GM23338 (cell line): ENCODE measurements around the gene ARHGAP42. TPM values are rescaled to one million over a fixed set of nuclear protein-coding genes. Genes with fewer than 3 reads are reported as not detected.

Experiments used
- ATAC-seq: fragments of 200-7000 bp; cut with Tn5 transposase; 3 replicates; pipeline ENCODE4 v1.9.1; 2020
- DNase-seq: peaks from one replicate; pipeline ENCODE4 v3.0.0-alpha.2; 2015; ENCODE audit warnings: low spot score
- H2AFZ ChIP-seq: fragments of 200-600 bp; sonication (generic); 2 replicates; pipeline ENCODE4 v1.8.0; 2016; ENCODE audit warnings: antibody characterized with exemption, mild to moderate bottlenecking, moderate library complexity
- H3F3A ChIP-seq: fragments of 200-600 bp; sonication (generic); replicated peaks from 2 replicates; pipeline ENCODE4 v1.8.0; 2017; ENCODE audit warnings: antibody characterized with exemption, mixed run types, low read depth
- H3K27ac ChIP-seq: fragments of 200-600 bp; sonication (generic); 2 replicates; pipeline ENCODE4 v1.6.1; 2016; ENCODE audit warnings: low read depth
- H3K27me3 ChIP-seq: fragments of 200-600 bp; sonication (generic); 2 replicates; pipeline ENCODE4 v1.8.0; 2016; ENCODE audit warnings: mild to moderate bottlenecking, mixed run types, moderate library complexity; ENCODE audit not compliant: insufficient read depth
- H3K36me3 ChIP-seq: fragments of 200-600 bp; sonication (generic); 2 replicates; pipeline ENCODE4 v1.8.0; 2016; ENCODE audit warnings: mild to moderate bottlenecking; ENCODE audit not compliant: insufficient read depth
- H3K4me1 ChIP-seq: fragments of 200-600 bp; sonication (generic); 2 replicates; pipeline ENCODE4 v1.8.0; 2016; ENCODE audit warnings: mild to moderate bottlenecking, moderate library complexity; ENCODE audit not compliant: insufficient read depth
- H3K4me2 ChIP-seq: fragments of 200-600 bp; sonication (generic); 2 replicates; pipeline ENCODE4 v1.7.1; 2017; ENCODE audit warnings: mixed run types
- H3K4me3 ChIP-seq: fragments of 200-600 bp; sonication (generic); 2 replicates; pipeline ENCODE4 v1.6.1; 2016; ENCODE audit warnings: mixed run types
- H3K79me2 ChIP-seq: fragments of 200-600 bp; sonication (generic); replicated peaks from 2 replicates; pipeline ENCODE4 v1.8.0; 2017; ENCODE audit warnings: mild to moderate bottlenecking; ENCODE audit not compliant: insufficient read depth
- H3K9me2 ChIP-seq: fragments of 200-600 bp; sonication (generic); 2 replicates; pipeline ENCODE4 v1.8.0; 2017; ENCODE audit not compliant: insufficient read depth
- H4K20me1 ChIP-seq: fragments of 200-600 bp; sonication (generic); replicated peaks from 2 replicates; pipeline ENCODE4 v1.8.0; 2017; ENCODE audit warnings: mild to moderate bottlenecking; ENCODE audit not compliant: insufficient read depth
- H3K27ac Mint-ChIP-seq: 2 replicates; pipeline ENCODE4 v1.8.0; 2020; ENCODE audit warnings: inconsistent platforms, mild to moderate bottlenecking, moderate library complexity, mixed read lengths
- H3K27me3 Mint-ChIP-seq: 3 replicates; pipeline ENCODE4 v1.8.0; 2022; ENCODE audit warnings: low read depth, mild to moderate bottlenecking, moderate library complexity, mixed read lengths, inconsistent platforms; ENCODE audit not compliant: insufficient read depth, poor library complexity
- H3K36me3 Mint-ChIP-seq: 3 replicates; pipeline ENCODE4 v1.8.0; 2021; ENCODE audit warnings: low read depth, mild to moderate bottlenecking, inconsistent platforms, moderate library complexity, mixed read lengths
- H3K4me1 Mint-ChIP-seq: 3 replicates; pipeline ENCODE4 v1.8.0; 2020; ENCODE audit warnings: mild to moderate bottlenecking, inconsistent platforms, mixed read lengths
- H3K4me3 Mint-ChIP-seq: 3 replicates; pipeline ENCODE4 v1.8.0; 2021; ENCODE audit warnings: moderate library complexity, mild to moderate bottlenecking, inconsistent platforms, mixed read lengths
- H3K9me3 Mint-ChIP-seq: 3 replicates; pipeline ENCODE4 v1.8.0; 2020; ENCODE audit warnings: moderate library complexity, mild to moderate bottlenecking, inconsistent platforms, mixed read lengths
- CREB1 ChIP-seq: fragments of 250-450 bp; sonication (Bioruptor Pico); IDR thresholded peaks from 2 replicates; pipeline ENCODE4 v1.5.0; 2020; ENCODE audit warnings: low read depth, mild to moderate bottlenecking, moderate library complexity
- EZH2 ChIP-seq: fragments of 200-600 bp; sonication (generic); IDR thresholded peaks from one replicate; pipeline ENCODE4 v1.8.0; 2017; ENCODE audit warnings: antibody characterized with exemption, mild to moderate bottlenecking, low read depth; ENCODE audit not compliant: unreplicated experiment
- JUNB ChIP-seq: IDR thresholded peaks from one replicate; pipeline ENCODE4 v1.6.1; 2016; ENCODE audit warnings: antibody characterized with exemption; ENCODE audit not compliant: unreplicated experiment
- NANOG ChIP-seq: IDR thresholded peaks from 2 replicates; pipeline ENCODE4 v1.6.1; 2016; ENCODE audit warnings: antibody characterized with exemption, borderline replicate concordance
- STAT1 ChIP-seq: IDR thresholded peaks from one replicate; pipeline ENCODE4 v1.6.1; 2016; ENCODE audit warnings: antibody characterized with exemption; ENCODE audit not compliant: unreplicated experiment
- ZNF114 ChIP-seq: fragments of 250-450 bp; sonication (Bioruptor Pico); IDR thresholded peaks from 2 replicates; pipeline ENCODE4 v1.5.0; 2020; ENCODE audit warnings: mild to moderate bottlenecking, moderate library complexity
- ZNF331 ChIP-seq: fragments of 250-450 bp; sonication (Bioruptor Pico); IDR thresholded peaks from 2 replicates; pipeline ENCODE4 v1.5.0; 2020; ENCODE audit warnings: low read depth, mild to moderate bottlenecking, moderate library complexity
- polyA plus RNA-seq: library from polyadenylated mRNA; unstranded; fragments of >200 nt; fragmentation: Nextera tagmentation; extraction: Ambion mirVana; gene quantifications from 2 replicates; pipeline ENCODE4 v1.2.1, GENCODE V29; 2016
- total RNA-seq: library from RNA; depleted of rRNA; stranded (reverse); fragments of >200 nt; shearing (Covaris generic); gene quantifications from 2 replicates; pipeline ENCODE4 v1.2.3, GENCODE V29; 2014
- TF ChIP-seq, protein P1 (sequence below), 2 experiments: fragments of 200-600 bp in 1 of 2; sonication (generic) in 1 of 2; conservative IDR thresholded peaks; 2 replicates each; pipeline versions ENCODE4 v1.5.1 to v1.6.1; 2016 to 2017; ENCODE audit warnings: antibody characterized with exemption in 2 of 2, low read depth in 2 of 2, mild to moderate bottlenecking in 2 of 2, moderate library complexity in 1 of 2
- TF ChIP-seq, protein P2 (sequence below): fragments of 250-450 bp; sonication (Bioruptor Pico); IDR thresholded peaks from 2 replicates; pipeline ENCODE4 v1.5.0; 2020; ENCODE audit warnings: mild to moderate bottlenecking, moderate library complexity
- TF ChIP-seq, protein P3 (sequence below): IDR thresholded peaks from one replicate; pipeline ENCODE4 v1.6.1; 2018; ENCODE audit warnings: antibody characterized with exemption; ENCODE audit not compliant: unreplicated experiment

The ARHGAP42 gene
- total and polyA plus RNA-seq, 2 experiments from 2014 or later: 23.7 to 35.7 TPM

DNA sequence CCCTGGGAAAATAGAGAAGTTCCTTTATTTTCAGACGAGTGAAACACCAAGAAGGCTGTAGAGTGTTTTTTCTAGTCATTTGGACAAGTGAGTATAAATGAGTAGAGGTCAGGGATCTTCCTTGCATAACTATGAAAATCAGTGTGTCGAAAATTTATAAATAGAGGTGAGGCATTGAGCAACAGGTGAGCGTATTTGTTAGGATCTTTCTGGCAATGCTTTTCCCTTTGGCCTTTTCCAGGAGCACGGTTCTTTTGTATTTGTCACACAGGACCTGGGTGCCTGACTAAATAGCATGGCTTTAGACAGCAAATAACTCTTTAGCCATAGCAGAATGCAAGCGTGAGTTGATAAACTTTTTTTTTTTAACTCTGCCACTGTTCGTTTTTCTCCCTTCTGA is 19.6 kb upstream of the ARHGAP42 start (continued):
- TF ChIP-seq, protein P1, sequence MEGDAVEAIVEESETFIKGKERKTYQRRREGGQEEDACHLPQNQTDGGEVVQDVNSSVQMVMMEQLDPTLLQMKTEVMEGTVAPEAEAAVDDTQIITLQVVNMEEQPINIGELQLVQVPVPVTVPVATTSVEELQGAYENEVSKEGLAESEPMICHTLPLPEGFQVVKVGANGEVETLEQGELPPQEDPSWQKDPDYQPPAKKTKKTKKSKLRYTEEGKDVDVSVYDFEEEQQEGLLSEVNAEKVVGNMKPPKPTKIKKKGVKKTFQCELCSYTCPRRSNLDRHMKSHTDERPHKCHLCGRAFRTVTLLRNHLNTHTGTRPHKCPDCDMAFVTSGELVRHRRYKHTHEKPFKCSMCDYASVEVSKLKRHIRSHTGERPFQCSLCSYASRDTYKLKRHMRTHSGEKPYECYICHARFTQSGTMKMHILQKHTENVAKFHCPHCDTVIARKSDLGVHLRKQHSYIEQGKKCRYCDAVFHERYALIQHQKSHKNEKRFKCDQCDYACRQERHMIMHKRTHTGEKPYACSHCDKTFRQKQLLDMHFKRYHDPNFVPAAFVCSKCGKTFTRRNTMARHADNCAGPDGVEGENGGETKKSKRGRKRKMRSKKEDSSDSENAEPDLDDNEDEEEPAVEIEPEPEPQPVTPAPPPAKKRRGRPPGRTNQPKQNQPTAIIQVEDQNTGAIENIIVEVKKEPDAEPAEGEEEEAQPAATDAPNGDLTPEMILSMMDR (conservative IDR thresholded peaks at IDR 0.05; ENCODE audit: low read depth in 2 of 2): no peak
- TF ChIP-seq, protein P2, sequence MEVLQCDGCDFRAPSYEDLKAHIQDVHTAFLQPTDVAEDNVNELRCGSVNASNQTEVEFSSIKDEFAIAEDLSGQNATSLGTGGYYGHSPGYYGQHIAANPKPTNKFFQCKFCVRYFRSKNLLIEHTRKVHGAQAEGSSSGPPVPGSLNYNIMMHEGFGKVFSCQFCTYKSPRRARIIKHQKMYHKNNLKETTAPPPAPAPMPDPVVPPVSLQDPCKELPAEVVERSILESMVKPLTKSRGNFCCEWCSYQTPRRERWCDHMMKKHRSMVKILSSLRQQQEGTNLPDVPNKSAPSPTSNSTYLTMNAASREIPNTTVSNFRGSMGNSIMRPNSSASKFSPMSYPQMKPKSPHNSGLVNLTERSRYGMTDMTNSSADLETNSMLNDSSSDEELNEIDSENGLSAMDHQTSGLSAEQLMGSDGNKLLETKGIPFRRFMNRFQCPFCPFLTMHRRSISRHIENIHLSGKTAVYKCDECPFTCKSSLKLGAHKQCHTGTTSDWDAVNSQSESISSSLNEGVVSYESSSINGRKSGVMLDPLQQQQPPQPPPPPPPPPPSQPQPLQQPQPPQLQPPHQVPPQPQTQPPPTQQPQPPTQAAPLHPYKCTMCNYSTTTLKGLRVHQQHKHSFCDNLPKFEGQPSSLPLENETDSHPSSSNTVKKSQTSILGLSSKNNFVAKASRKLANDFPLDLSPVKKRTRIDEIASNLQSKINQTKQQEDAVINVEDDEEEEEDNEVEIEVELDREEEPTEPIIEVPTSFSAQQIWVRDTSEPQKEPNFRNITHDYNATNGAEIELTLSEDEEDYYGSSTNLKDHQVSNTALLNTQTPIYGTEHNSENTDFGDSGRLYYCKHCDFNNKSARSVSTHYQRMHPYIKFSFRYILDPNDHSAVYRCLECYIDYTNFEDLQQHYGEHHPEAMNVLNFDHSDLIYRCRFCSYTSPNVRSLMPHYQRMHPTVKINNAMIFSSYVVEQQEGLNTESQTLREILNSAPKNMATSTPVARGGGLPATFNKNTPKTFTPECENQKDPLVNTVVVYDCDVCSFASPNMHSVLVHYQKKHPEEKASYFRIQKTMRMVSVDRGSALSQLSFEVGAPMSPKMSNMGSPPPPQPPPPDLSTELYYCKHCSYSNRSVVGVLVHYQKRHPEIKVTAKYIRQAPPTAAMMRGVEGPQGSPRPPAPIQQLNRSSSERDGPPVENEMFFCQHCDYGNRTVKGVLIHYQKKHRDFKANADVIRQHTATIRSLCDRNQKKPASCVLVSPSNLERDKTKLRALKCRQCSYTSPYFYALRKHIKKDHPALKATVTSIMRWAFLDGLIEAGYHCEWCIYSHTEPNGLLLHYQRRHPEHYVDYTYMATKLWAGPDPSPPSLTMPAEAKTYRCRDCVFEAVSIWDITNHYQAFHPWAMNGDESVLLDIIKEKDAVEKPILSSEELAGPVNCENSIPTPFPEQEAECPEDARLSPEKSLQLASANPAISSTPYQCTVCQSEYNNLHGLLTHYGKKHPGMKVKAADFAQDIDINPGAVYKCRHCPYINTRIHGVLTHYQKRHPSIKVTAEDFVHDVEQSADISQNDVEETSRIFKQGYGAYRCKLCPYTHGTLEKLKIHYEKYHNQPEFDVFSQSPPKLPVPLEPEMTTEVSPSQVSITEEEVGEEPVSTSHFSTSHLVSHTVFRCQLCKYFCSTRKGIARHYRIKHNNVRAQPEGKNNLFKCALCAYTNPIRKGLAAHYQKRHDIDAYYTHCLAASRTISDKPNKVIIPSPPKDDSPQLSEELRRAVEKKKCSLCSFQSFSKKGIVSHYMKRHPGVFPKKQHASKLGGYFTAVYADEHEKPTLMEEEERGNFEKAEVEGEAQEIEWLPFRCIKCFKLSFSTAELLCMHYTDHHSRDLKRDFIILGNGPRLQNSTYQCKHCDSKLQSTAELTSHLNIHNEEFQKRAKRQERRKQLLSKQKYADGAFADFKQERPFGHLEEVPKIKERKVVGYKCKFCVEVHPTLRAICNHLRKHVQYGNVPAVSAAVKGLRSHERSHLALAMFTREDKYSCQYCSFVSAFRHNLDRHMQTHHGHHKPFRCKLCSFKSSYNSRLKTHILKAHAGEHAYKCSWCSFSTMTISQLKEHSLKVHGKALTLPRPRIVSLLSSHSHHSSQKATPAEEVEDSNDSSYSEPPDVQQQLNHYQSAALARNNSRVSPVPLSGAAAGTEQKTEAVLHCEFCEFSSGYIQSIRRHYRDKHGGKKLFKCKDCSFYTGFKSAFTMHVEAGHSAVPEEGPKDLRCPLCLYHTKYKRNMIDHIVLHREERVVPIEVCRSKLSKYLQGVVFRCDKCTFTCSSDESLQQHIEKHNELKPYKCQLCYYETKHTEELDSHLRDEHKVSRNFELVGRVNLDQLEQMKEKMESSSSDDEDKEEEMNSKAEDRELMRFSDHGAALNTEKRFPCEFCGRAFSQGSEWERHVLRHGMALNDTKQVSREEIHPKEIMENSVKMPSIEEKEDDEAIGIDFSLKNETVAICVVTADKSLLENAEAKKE: no peak
- no peak for TF ChIP-seq EZH2
- no peak for TF ChIP-seq ZNF331
- TF ChIP-seq STAT1: no peak
- no peak for TF ChIP-seq NANOG

GRCh38 chr11:100670140-100670539 is 16.9 kb upstream of the ARHGAP42 start:
- Mint-ChIP-seq H3K4me1 (peaks cover 5% of the 10 kb centered on the region; the same call in 2 of the 3 replicates), H3K36me3 (no peaks in the 10 kb centered on the region), H3K4me3 (no peak overlapping the region), H3K27me3 (no peaks in the 10 kb centered on the region), H3K9me3 (no peaks in the 10 kb centered on the region), H3K27ac (no peak overlapping the region)
- Histone ChIP-seq H3F3A (no peaks in the 10 kb centered on the region), H2AFZ (no peak overlapping the region), H3K27ac (no peak overlapping the region), H3K79me2 (no peaks in the 10 kb centered on the region), H3K36me3 (no peaks in the 10 kb centered on the region), H3K4me3 (no peak overlapping the region), H3K4me2 (no peak overlapping the region), H3K4me1 (no peaks in the 10 kb centered on the region), H3K9me2 (peaks cover 2% of the 10 kb centered on the region; the same call in 1 of the 2 replicates), H4K20me1 (no peaks in the 10 kb centered on the region), H3K27me3 (no peaks in the 10 kb centered on the region)
- ATAC-seq (peak; percentile 58; the same call in 2 of the 3 replicates), DNase-seq (peak; percentile 60)
- TF ChIP-seq JUNB (no peak), CREB1 (CRISPR knock-in tag) (no peak), EZH2 (no peak), ZNF114 (CRISPR knock-in tag) (no peak)
- TF ChIP-seq, protein P3, sequence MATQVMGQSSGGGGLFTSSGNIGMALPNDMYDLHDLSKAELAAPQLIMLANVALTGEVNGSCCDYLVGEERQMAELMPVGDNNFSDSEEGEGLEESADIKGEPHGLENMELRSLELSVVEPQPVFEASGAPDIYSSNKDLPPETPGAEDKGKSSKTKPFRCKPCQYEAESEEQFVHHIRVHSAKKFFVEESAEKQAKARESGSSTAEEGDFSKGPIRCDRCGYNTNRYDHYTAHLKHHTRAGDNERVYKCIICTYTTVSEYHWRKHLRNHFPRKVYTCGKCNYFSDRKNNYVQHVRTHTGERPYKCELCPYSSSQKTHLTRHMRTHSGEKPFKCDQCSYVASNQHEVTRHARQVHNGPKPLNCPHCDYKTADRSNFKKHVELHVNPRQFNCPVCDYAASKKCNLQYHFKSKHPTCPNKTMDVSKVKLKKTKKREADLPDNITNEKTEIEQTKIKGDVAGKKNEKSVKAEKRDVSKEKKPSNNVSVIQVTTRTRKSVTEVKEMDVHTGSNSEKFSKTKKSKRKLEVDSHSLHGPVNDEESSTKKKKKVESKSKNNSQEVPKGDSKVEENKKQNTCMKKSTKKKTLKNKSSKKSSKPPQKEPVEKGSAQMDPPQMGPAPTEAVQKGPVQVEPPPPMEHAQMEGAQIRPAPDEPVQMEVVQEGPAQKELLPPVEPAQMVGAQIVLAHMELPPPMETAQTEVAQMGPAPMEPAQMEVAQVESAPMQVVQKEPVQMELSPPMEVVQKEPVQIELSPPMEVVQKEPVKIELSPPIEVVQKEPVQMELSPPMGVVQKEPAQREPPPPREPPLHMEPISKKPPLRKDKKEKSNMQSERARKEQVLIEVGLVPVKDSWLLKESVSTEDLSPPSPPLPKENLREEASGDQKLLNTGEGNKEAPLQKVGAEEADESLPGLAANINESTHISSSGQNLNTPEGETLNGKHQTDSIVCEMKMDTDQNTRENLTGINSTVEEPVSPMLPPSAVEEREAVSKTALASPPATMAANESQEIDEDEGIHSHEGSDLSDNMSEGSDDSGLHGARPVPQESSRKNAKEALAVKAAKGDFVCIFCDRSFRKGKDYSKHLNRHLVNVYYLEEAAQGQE: no peak
